PC-3 (cell line): Measurements from ENCODE around the gene NXPH1. TPM values are rescaled to one million over a fixed set of nuclear protein-coding genes. Genes with fewer than 3 reads are reported as not detected.

Experiments
- ATAC-seq: fragments of 200-7000 bp; cut with Tn5 transposase; 2 replicates; pipeline ENCODE4 v1.9.1; 2020; ENCODE audit warnings: mild to moderate bottlenecking, moderate library complexity
- BruUV-seq: library from RNA; stranded (reverse); fragments of 400-500 nt; replicated peaks from 2 replicates; lab custom pipeline; 2021; lab: Mats Ljungman, UMichigan
- CTCF ChIA-PET: fragments of 300-600 bp; sonication (Branson Sonifier 250); formaldehyde crosslinking; loops from one replicate; lab custom pipeline; 2022; ENCODE audit warnings: antibody characterized with exemption; lab: Charles Lee
- POLR2A ChIA-PET: fragments of 300-600 bp; sonication (Branson Sonifier 250); formaldehyde crosslinking; loops from one replicate; lab custom pipeline; 2022; ENCODE audit warnings: antibody characterized with exemption; ENCODE audit not compliant: unreplicated experiment; lab: Charles Lee
- DNase-seq: peaks from one replicate; pipeline ENCODE4 v3.0.0-alpha.2; 2015
- H2AFZ ChIP-seq: fragments of 300-600 bp; sonication (generic); 2 replicates; pipeline ENCODE4 v1.6.0; 2016; ENCODE audit warnings: antibody characterized with exemption, low read length
- H3F3A ChIP-seq: fragments of 300-600 bp; sonication (generic); one replicate; pipeline ENCODE4 v1.6.0; 2017; ENCODE audit warnings: antibody characterized with exemption, low read length, control low read depth, mild to moderate bottlenecking; ENCODE audit not compliant: unreplicated experiment
- H3K27ac ChIP-seq: fragments of 300-600 bp; sonication (generic); 2 replicates; pipeline ENCODE4 v1.5.1; 2016; ENCODE audit warnings: mild to moderate bottlenecking, low read length
- H3K27me3 ChIP-seq: fragments of 300-600 bp; sonication (generic); 2 replicates; pipeline ENCODE4 v1.6.1; 2016; ENCODE audit warnings: low read length, mixed read lengths
- H3K36me3 ChIP-seq: fragments of 300-600 bp; sonication (generic); 2 replicates; pipeline ENCODE4 v1.6.1; 2016; ENCODE audit warnings: low read depth, mixed run types, low read length, mixed read lengths
- H3K4me1 ChIP-seq: fragments of 300-600 bp; sonication (generic); 2 replicates; pipeline ENCODE4 v1.5.1; 2016; ENCODE audit warnings: low read length; ENCODE audit not compliant: insufficient read depth
- H3K4me2 ChIP-seq: fragments of 300-600 bp; sonication (generic); 2 replicates; pipeline ENCODE4 v1.6.0; 2016; ENCODE audit warnings: low read length
- H3K4me3 ChIP-seq: fragments of 300-600 bp; sonication (generic); 2 replicates; pipeline ENCODE4 v1.5.1; 2016; ENCODE audit warnings: mild to moderate bottlenecking, low read length, mixed read lengths
- H3K79me2 ChIP-seq: fragments of 300-600 bp; sonication (generic); 2 replicates; pipeline ENCODE4 v1.6.1; 2017; ENCODE audit warnings: low read length, mixed read lengths
- H3K9ac ChIP-seq: fragments of 300-600 bp; sonication (generic); 2 replicates; pipeline ENCODE4 v1.6.0; 2016; ENCODE audit warnings: mild to moderate bottlenecking, low read length
- H3K9me2 ChIP-seq: fragments of 300-600 bp; sonication (generic); replicated peaks from 2 replicates; pipeline ENCODE4 v1.6.1; 2016; ENCODE audit warnings: mixed run types, low read length, mixed read lengths
- H3K9me3 ChIP-seq: fragments of 300-600 bp; sonication (generic); 2 replicates; pipeline ENCODE4 v1.6.1; 2016; ENCODE audit warnings: low read length, mixed read lengths
- H4K20me1 ChIP-seq: fragments of 300-600 bp; sonication (generic); 2 replicates; pipeline ENCODE4 v1.6.1; 2016; ENCODE audit warnings: low read length, mixed read lengths
- EZH2 ChIP-seq: fragments of 300-600 bp; sonication (generic); IDR thresholded peaks from one replicate; pipeline ENCODE4 v1.6.1; 2017; ENCODE audit warnings: antibody characterized with exemption, mild to moderate bottlenecking, low read length; ENCODE audit not compliant: unreplicated experiment
- EZH2phosphoT487 ChIP-seq: fragments of 300-600 bp; sonication (generic); IDR thresholded peaks from 2 replicates; pipeline ENCODE4 v1.6.1; 2018; ENCODE audit warnings: mild to moderate bottlenecking, antibody characterized with exemption, low read length, borderline replicate concordance
- intact Hi-C: fragments of 100-400 bp; cut with micrococcal nuclease; formaldehyde crosslinking; loops from 2 replicates; pipeline ENCODE4 v1.9.0; 2023
- total RNA-seq: library from RNA; depleted of rRNA; stranded (reverse); fragments of >200 nt; gene quantifications from 2 replicates; pipeline ENCODE4 v1.2.3, GENCODE V29; 2014
- TF ChIP-seq, protein P1 (sequence below): fragments of 300-600 bp; sonication (generic); conservative IDR thresholded peaks from 2 replicates; pipeline ENCODE4 v1.5.1; 2017; ENCODE audit warnings: antibody characterized with exemption, low read depth, mild to moderate bottlenecking, low read length

Gene NXPH1
- total RNA-seq, 1 experiment from 2014 or later: not detected

DNA sequence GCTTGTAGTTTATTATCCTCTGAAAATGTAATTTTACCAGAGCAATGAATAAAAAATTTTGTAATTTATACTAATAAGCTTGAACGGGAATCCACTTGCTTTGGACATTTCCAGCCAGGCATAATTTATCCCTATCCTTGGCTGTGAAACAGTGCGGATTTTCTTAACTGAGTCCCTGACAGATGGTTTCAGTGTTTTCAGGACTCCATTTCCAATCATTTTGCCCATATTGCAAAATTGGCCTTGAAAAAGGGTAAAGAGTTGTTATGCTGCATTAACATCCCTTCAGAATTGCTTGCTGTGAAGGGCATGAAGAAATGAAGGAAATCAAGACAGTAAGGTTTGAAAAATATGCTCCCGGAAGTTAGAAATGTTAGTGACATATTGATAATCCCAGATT, 57.7 kb downstream of the NXPH1 start:
- no peaks in the 10 kb centered on the region for H3F3A ChIP-seq
- no peak overlapping the region for H3K27ac ChIP-seq
- CTCF ChIA-PET: no interaction called here
- no peaks in the 10 kb centered on the region for H3K4me1 ChIP-seq
- no peak overlapping the region for H2AFZ ChIP-seq
- intact Hi-C loops: no loop called here
- no peak for TF ChIP-seq EZH2
- TF ChIP-seq EZH2phosphoT487: no peak
- TF ChIP-seq, protein P1, sequence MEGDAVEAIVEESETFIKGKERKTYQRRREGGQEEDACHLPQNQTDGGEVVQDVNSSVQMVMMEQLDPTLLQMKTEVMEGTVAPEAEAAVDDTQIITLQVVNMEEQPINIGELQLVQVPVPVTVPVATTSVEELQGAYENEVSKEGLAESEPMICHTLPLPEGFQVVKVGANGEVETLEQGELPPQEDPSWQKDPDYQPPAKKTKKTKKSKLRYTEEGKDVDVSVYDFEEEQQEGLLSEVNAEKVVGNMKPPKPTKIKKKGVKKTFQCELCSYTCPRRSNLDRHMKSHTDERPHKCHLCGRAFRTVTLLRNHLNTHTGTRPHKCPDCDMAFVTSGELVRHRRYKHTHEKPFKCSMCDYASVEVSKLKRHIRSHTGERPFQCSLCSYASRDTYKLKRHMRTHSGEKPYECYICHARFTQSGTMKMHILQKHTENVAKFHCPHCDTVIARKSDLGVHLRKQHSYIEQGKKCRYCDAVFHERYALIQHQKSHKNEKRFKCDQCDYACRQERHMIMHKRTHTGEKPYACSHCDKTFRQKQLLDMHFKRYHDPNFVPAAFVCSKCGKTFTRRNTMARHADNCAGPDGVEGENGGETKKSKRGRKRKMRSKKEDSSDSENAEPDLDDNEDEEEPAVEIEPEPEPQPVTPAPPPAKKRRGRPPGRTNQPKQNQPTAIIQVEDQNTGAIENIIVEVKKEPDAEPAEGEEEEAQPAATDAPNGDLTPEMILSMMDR: no peak
- H4K20me1 ChIP-seq: no peaks in the 10 kb centered on the region
- H3K36me3 ChIP-seq: no peaks in the 10 kb centered on the region
- POLR2A ChIA-PET: no interaction called here
- no peak overlapping the region for H3K4me2 ChIP-seq
- no peaks in the 10 kb centered on the region for H3K9me3 ChIP-seq
- no peaks in the 10 kb centered on the region for H3K9me2 ChIP-seq
- peaks cover 6% of the 10 kb centered on the region; the same call in 1 of the 2 replicates for H3K27me3 ChIP-seq
- no peak overlapping the region for H3K4me3 ChIP-seq
- ATAC-seq (no peak), DNase-seq (no peak)
- H3K79me2 ChIP-seq: no peaks in the 10 kb centered on the region
- no TSS peak for BruUV-seq
- no peak overlapping the region for H3K9ac ChIP-seq

DNA sequence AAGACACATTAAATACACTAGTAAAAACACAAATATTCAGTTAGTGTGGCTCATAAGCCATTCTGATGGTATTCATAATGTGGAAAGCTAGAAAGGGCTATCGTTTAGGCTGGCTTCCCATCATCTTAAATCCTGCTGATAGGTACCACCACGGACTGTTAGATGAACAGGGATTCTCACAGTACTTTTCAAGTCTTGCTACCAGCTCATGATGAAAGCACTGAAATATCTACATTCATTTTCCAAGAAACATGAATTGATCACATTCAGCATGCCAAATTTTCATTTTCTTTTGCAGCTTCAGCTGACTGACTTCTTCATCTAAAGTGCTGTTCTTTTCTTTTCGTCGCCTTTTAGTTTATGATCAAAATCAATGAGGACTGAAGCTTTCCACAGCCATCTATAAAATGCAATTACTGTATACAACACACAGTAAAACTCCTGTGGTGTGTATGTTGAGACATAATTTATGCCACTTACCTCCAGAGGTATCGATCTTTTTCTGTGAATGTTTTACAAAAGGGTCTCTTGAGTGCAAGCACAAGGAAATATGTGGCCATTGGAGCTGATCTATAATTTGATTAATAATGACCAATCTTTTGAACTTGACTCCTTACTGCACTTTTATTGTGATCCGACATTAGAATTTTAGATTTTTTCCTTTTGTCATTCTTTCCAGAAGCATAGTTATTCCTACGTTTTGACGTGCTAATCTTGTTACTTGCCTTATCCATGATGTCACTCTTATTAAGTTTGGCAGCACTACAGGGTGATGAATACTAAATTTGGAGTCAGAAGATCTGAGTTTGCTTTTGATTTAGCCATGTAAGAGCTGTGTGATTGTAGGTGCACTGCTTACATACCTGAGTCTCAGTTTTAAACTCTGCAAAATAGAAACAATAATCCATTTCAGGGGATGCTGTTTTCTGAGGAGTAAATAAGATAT, 58.4 kb downstream of the NXPH1 start:
- Histone ChIP-seq H3K4me3 (no peak overlapping the region), H4K20me1 (no peaks in the 10 kb centered on the region), H3K36me3 (no peaks in the 10 kb centered on the region), H3K79me2 (no peaks in the 10 kb centered on the region), H3F3A (no peaks in the 10 kb centered on the region), H3K27ac (no peak overlapping the region), H3K27me3 (peaks cover 6% of the 10 kb centered on the region; the same call in 1 of the 2 replicates), H3K4me2 (no peak overlapping the region), H3K9ac (no peak overlapping the region), H3K9me3 (no peaks in the 10 kb centered on the region), H2AFZ (no peak overlapping the region), H3K9me2 (no peaks in the 10 kb centered on the region), H3K4me1 (no peaks in the 10 kb centered on the region)
- ATAC-seq: no peak
- ChIA-PET POLR2A (no interaction called here), CTCF (no interaction called here)
- intact Hi-C loops: no loop called here
- TF ChIP-seq EZH2: no peak
- TF ChIP-seq, protein P1: no peak
- TF ChIP-seq EZH2phosphoT487: no peak
- BruUV-seq: no TSS peak
- DNase-seq: no peak

DNA sequence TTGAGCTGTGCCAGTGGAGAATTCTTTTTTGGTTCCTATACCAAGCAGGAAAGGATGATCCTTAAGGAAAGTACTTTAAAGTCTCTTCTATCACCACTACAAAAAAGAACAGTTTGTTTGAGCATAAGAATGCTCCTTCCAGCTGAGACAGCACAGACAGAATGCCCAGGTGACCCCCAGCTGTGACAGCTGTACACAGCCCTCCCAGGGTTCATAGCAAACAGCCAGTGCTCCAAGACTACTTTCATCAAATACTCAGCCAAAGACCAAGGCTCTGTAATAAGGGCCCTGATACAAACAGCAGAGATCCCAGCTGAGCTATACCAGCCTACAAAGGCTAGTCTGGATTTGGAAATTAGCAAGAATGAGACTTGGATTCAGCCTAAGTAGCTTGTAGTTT, 65.7 kb downstream of the NXPH1 start:
- Histone ChIP-seq H3K36me3 (no peaks in the 10 kb centered on the region), H4K20me1 (no peaks in the 10 kb centered on the region), H2AFZ (no peak overlapping the region), H3K79me2 (no peaks in the 10 kb centered on the region), H3K27me3 (no peaks in the 10 kb centered on the region), H3K9me2 (no peaks in the 10 kb centered on the region), H3F3A (no peaks in the 10 kb centered on the region), H3K4me3 (no peak overlapping the region), H3K4me1 (no peaks in the 10 kb centered on the region), H3K9me3 (no peaks in the 10 kb centered on the region), H3K9ac (no peak overlapping the region), H3K4me2 (no peak overlapping the region), H3K27ac (no peak overlapping the region)
- DNase-seq (no peak), ATAC-seq (no peak)
- ChIA-PET POLR2A (no interaction called here), CTCF (no interaction called here)
- no TSS peak for BruUV-seq
- intact Hi-C loops: no loop called here
- no peak for TF ChIP-seq EZH2phosphoT487
- TF ChIP-seq EZH2: no peak
- TF ChIP-seq, protein P1: no peak
